AG09309 (cell line): ENCODE data around the gene FAXC.

Experiments used
- DNase-seq: peaks from one replicate; pipeline ENCODE4 v3.0.0-alpha.2; 2010; ENCODE audit warnings: low read depth
- H3K4me3 ChIP-seq: 2 replicates; pipeline ENCODE4 v1.5.1; 2011; ENCODE audit warnings: mild to moderate bottlenecking, low read depth, low read length, moderate library complexity; ENCODE audit not compliant: control insufficient read depth
- CTCF ChIP-seq: IDR thresholded peaks from 2 replicates; pipeline ENCODE4 v1.5.1; 2011; ENCODE audit warnings: mild to moderate bottlenecking, low read depth, low read length, inconsistent platforms; ENCODE audit not compliant: insufficient read depth, control insufficient read depth; ENCODE audit errors: missing control alignments

FAXC gene

GRCh38 chr6:99354983-99355382 lies 5.5 kb upstream of the FAXC start:
- no peak for DNase-seq
- no peak overlapping the region for H3K4me3 ChIP-seq
- no peak for TF ChIP-seq CTCF

DNA sequence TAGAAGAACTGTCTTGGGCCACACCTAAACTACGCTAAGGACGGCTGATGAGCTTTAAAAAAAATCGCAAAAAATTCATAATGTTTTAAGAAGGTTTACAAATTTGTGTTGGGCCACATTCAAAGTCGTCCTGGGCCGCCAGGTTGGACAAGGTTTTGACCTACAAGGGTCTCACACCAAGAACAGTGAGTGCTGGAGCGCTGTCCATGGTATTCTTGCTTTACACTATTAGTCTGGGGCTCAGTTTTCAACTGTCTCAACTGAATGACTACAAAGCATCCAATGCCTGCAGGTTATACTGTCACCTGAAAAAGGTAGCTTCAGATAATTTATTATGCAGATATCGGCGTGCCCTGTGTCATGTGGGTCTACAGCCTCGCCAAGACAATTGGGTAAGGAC lies 3.7 kb upstream of the FAXC start:
- DNase-seq, result no peak
- no peak for TF ChIP-seq CTCF
- H3K4me3 ChIP-seq, result no peak overlapping the region

DNA sequence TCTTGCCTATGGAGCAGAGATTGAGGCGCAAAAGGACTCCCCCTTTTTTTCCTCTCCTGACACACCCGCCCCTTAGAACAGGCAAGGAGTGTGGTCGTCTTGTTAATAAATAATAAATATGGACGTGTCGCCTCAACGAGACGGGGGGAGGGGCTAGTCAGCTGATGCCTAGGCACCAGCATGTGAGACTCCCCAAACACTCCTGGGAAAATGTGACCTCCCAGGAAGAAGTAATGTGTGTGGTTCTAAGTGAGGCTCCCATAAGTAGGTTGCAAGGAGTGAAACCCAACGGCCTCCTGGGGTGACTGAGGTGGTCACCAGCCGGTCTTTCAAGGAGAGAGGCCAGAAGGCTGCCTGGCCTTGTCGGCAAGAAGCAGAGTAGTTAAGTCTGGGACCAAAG lies 1.1 kb upstream of the FAXC start:
- no peak for TF ChIP-seq CTCF
- no peak overlapping the region for H3K4me3 ChIP-seq
- no peak for DNase-seq

- no peak for TF ChIP-seq CTCF
- DNase-seq, result no peak
- H3K4me3 ChIP-seq, result peak overlapping the region; percentile 35
Measured at GRCh38 chr6:99348288-99349170, 945 bp downstream of the FAXC start.

- no peak for DNase-seq
- no peak overlapping the region for H3K4me3 ChIP-seq
- TF ChIP-seq CTCF, result no peak
Measured at GRCh38 chr6:99347804-99348203, 1.7 kb downstream of the FAXC start.

- no peak for DNase-seq
- no peak overlapping the region for H3K4me3 ChIP-seq
- no peak for TF ChIP-seq CTCF
Measured at GRCh38 chr6:99346595-99346994, 2.9 kb downstream of the FAXC start.

- no peak for DNase-seq
- no peak for TF ChIP-seq CTCF
- no peak overlapping the region for H3K4me3 ChIP-seq
Measured at GRCh38 chr6:99345164-99345563, 4.3 kb downstream of the FAXC start.
